Liver (tissue), 3 donors: ENCODE results near the gene ASIC5.

ENCODE experiments used
- TF ChIP-seq, protein P1 (sequence below): fragments of 150-350 bp; IDR thresholded peaks from 2 replicates; pipeline ENCODE4 v1.5.1; 2017; ENCODE audit warnings: improper control_type of control experiment, low read depth, low read length; ENCODE audit not compliant: missing input control
- TF ChIP-seq, protein P2 (sequence below): IDR thresholded peaks from 2 replicates; pipeline ENCODE4 v1.6.1; 2016; ENCODE audit warnings: antibody characterized with exemption
- donor health status: healthy.
- donor health status: healthy.

DNA sequence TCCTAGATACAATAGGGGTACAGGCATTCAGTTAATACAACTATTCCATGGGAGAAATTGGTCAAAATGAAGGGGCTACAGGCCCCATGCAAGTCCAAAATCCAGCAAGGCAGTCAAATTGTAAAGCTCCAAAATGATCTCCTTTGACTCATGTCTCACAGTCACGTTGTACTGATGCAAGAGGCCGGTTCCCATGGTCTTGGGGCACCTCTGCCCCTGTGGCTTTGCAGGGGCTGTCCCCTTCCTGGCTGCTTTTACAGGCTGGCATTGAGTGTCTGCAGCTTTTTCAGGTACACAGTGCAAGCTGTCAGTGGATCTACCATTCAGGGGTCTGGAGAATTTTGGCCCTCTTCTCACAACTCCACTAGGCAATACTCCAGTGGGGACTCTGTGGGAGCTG is 12.5 kb upstream of the ASIC5 start:
- TF ChIP-seq, protein P1, sequence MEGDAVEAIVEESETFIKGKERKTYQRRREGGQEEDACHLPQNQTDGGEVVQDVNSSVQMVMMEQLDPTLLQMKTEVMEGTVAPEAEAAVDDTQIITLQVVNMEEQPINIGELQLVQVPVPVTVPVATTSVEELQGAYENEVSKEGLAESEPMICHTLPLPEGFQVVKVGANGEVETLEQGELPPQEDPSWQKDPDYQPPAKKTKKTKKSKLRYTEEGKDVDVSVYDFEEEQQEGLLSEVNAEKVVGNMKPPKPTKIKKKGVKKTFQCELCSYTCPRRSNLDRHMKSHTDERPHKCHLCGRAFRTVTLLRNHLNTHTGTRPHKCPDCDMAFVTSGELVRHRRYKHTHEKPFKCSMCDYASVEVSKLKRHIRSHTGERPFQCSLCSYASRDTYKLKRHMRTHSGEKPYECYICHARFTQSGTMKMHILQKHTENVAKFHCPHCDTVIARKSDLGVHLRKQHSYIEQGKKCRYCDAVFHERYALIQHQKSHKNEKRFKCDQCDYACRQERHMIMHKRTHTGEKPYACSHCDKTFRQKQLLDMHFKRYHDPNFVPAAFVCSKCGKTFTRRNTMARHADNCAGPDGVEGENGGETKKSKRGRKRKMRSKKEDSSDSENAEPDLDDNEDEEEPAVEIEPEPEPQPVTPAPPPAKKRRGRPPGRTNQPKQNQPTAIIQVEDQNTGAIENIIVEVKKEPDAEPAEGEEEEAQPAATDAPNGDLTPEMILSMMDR: no peak
- TF ChIP-seq, protein P2, sequence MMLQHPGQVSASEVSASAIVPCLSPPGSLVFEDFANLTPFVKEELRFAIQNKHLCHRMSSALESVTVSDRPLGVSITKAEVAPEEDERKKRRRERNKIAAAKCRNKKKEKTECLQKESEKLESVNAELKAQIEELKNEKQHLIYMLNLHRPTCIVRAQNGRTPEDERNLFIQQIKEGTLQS: no peak
